Suprapubic skin (tissue), 4 donors: ENCODE results near the gene SPC25. TPM values are rescaled to one million over a fixed set of nuclear protein-coding genes. Genes with fewer than 3 reads are reported as not detected.

ENCODE experiments used
- DNase-seq, 2 donors: peaks; one replicate each; pipeline ENCODE4 v3.0.0-alpha.2; 2019; ENCODE audit warnings: low spot score in 2 of 2
- H3K27ac ChIP-seq: fragments of 200-600 bp; sonication (generic); one replicate; pipeline ENCODE4 v1.5.1; 2019
- H3K27me3 ChIP-seq: fragments of 200-600 bp; sonication (generic); one replicate; pipeline ENCODE4 v1.5.1; 2019
- H3K36me3 ChIP-seq: fragments of 200-600 bp; sonication (generic); one replicate; pipeline ENCODE4 v1.5.1; 2019
- H3K4me1 ChIP-seq: fragments of 200-600 bp; sonication (generic); one replicate; pipeline ENCODE4 v1.5.1; 2019
- H3K4me3 ChIP-seq: fragments of 200-600 bp; sonication (generic); one replicate; pipeline ENCODE4 v1.5.1; 2019; ENCODE audit warnings: mild to moderate bottlenecking
- H3K9me3 ChIP-seq: fragments of 200-600 bp; sonication (generic); one replicate; pipeline ENCODE4 v1.5.1; 2019
- EP300 ChIP-seq: sonication (generic); formaldehyde crosslinking; IDR thresholded peaks from one replicate; pipeline ENCODE4 v1.6.1; 2017; ENCODE audit warnings: antibody characterized with exemption
- POLR2A ChIP-seq, 2 donors: fragments of 450-650 bp; IDR thresholded peaks; one replicate each; pipeline ENCODE4 v1.6.1; 2017; ENCODE audit warnings: antibody characterized with exemption in 2 of 2, mild to moderate bottlenecking in 2 of 2, moderate library complexity in 2 of 2
- POLR2AphosphoS5 ChIP-seq, 3 donors: sonication (generic); formaldehyde crosslinking; IDR thresholded peaks; one replicate each; pipeline ENCODE4 v1.6.1; 2017; ENCODE audit warnings: antibody characterized with exemption in 3 of 3
- WGBS: methylation state at CpG from one replicate; pipeline ENCODE4 v1.1.5; 2018; 5-methylcytosine and 5-hydroxymethylcytosine counted together
- total RNA-seq, 4 donors: library from RNA; depleted of rRNA; stranded (reverse); fragments of >200 nt; gene quantifications; one replicate each; pipeline ENCODE4 v1.1.0, GENCODE V29; 2016
- TF ChIP-seq, protein P1 (sequence below), 2 donors: fragments of 200-600 bp in 1 of 2; fragments of 450-650 bp in 1 of 2; sonication (generic) in 1 of 2; IDR thresholded peaks; one replicate each; pipeline ENCODE4 v1.5.1; 2016 to 2019; ENCODE audit warnings: antibody characterized with exemption in 2 of 2, mild to moderate bottlenecking in 1 of 2, moderate library complexity in 1 of 2

SPC25 gene
- total RNA-seq, 4 donors from 2014 or later = 0.62 to 4.3 (median 1.2) TPM; not detected in 1

DNA sequence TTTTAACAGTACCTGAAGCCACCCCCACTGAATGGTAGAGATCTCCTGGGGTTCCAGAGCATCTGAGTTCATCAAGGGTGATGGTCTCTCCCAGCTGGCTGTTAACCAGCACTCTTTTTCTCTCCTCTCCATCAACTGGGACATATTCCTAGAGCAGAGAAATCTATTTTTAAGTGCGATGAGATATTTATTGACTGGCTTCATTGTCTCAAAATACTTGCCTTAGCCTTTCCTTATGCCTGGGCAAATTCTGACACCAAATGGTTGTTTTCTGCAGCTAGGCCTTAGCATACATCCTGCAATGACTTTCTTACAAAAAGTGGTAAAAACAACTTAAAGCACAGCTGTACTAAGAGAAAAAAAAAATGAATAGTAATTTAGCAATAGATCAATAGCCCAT lies 68.2 kb downstream of the SPC25 start:
- Histone ChIP-seq H3K4me1 (no peaks in the 10 kb centered on the region), H3K4me3 (no peak overlapping the region), H3K27ac (no peak overlapping the region), H3K9me3 (no peaks in the 10 kb centered on the region), H3K27me3 (no peaks in the 10 kb centered on the region), H3K36me3 (no peaks in the 10 kb centered on the region)
- 72% methylated on average over 1 of the region's 1 CpG for WGBS
- no peak for DNase-seq
- no peak for TF ChIP-seq POLR2AphosphoS5 (IDR thresholded peaks at IDR 0.05)
- TF ChIP-seq POLR2A (IDR thresholded peaks at IDR 0.05) = no peak
- TF ChIP-seq, protein P1, sequence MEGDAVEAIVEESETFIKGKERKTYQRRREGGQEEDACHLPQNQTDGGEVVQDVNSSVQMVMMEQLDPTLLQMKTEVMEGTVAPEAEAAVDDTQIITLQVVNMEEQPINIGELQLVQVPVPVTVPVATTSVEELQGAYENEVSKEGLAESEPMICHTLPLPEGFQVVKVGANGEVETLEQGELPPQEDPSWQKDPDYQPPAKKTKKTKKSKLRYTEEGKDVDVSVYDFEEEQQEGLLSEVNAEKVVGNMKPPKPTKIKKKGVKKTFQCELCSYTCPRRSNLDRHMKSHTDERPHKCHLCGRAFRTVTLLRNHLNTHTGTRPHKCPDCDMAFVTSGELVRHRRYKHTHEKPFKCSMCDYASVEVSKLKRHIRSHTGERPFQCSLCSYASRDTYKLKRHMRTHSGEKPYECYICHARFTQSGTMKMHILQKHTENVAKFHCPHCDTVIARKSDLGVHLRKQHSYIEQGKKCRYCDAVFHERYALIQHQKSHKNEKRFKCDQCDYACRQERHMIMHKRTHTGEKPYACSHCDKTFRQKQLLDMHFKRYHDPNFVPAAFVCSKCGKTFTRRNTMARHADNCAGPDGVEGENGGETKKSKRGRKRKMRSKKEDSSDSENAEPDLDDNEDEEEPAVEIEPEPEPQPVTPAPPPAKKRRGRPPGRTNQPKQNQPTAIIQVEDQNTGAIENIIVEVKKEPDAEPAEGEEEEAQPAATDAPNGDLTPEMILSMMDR (IDR thresholded peaks at IDR 0.05) = no peak
- TF ChIP-seq EP300 = no peak

DNA sequence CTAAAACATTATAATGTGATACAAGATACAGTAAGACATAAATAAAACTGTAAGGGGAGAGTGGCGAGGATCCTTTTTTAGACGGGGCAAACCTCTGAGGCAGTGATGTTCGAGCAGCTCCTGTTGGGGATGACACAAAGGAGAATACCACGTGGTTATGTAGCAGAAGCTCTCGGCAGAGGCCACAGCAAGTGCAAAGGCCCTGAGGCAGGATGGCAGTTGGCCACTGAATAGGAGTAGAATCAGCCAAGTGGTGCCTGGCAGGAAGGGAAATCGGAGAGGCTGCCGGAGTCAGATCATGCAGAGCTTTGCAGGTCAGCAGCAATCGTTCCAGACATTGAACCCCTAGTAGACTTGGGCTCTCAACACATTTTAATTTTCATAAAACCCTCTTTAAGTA lies 68.7 kb downstream of the SPC25 start:
- Histone ChIP-seq H3K36me3 (no peaks in the 10 kb centered on the region), H3K9me3 (no peaks in the 10 kb centered on the region), H3K27me3 (no peaks in the 10 kb centered on the region), H3K27ac (no peak overlapping the region), H3K4me1 (no peaks in the 10 kb centered on the region), H3K4me3 (no peak overlapping the region)
- TF ChIP-seq, protein P1 (IDR thresholded peaks at IDR 0.05) = no peak
- TF ChIP-seq POLR2A (IDR thresholded peaks at IDR 0.05) = no peak
- TF ChIP-seq EP300 = no peak
- TF ChIP-seq POLR2AphosphoS5 (IDR thresholded peaks at IDR 0.05) = no peak
- 52% methylated on average over 8 of the region's 8 CpGs for WGBS
- DNase-seq = no peak

Other genes starting within 250 kb of the SPC25 start
- 10 to 100 TPM in 2 of 4 donors, 1 to 10 TPM in 2; 7.1 to 38.2 (median 9.0) TPM for gene NOSTRIN, start 87.8 kb downstream of the SPC25 start, total RNA-seq
- gene G6PC2, start 10.9 kb upstream of the SPC25 start, total RNA-seq = not detected
- gene ABCB11, start 140.9 kb upstream of the SPC25 start, total RNA-seq = 1 to 10 TPM in 1 of 4 donors, under 1 TPM in 3; 0.21 to 1.7 (median 0.28) TPM
- gene DHRS9, start 179.1 kb upstream of the SPC25 start, total RNA-seq = 1 to 10 TPM; 2.0 to 3.9 (median 2.3) TPM